ENCODE results near the gene ZBTB8OS.

- TF ChIP-seq HOXA7 (CRISPR knock-in tag; IDR thresholded peaks at IDR 0.05; ENCODE audit: borderline replicate concordance) (no peak), YY1 (tag by site-specific recombination; IDR thresholded peaks at IDR 0.05) (no peak), CTCF (tag by site-specific recombination; IDR thresholded peaks at IDR 0.05) (no peak), ZNF501 (tag by site-specific recombination; IDR thresholded peaks at IDR 0.05) (no peak), PBX3 (CRISPR knock-in tag; IDR thresholded peaks at IDR 0.05) (no peak), ZNF514 (tag by site-specific recombination; IDR thresholded peaks at IDR 0.05) (no peak), ZNF37A (tag by site-specific recombination; IDR thresholded peaks at IDR 0.05) (no peak), ZNF785 (tag by site-specific recombination; IDR thresholded peaks at IDR 0.05) (no peak), ZNF707 (tag by site-specific recombination; IDR thresholded peaks at IDR 0.05) (no peak)
Observed at GRCh38 chr1:32665915-32666314, 15.6 kb upstream of the ZBTB8OS start.
